ENCODE measurements around the gene ATP8A2.

GRCh38 chr13:25468325-25469168, 96.8 kb downstream of the ATP8A2 start:
- no peak for TF ChIP-seq POLR2A (IDR thresholded peaks at IDR 0.05)
- TF ChIP-seq, protein P1, sequence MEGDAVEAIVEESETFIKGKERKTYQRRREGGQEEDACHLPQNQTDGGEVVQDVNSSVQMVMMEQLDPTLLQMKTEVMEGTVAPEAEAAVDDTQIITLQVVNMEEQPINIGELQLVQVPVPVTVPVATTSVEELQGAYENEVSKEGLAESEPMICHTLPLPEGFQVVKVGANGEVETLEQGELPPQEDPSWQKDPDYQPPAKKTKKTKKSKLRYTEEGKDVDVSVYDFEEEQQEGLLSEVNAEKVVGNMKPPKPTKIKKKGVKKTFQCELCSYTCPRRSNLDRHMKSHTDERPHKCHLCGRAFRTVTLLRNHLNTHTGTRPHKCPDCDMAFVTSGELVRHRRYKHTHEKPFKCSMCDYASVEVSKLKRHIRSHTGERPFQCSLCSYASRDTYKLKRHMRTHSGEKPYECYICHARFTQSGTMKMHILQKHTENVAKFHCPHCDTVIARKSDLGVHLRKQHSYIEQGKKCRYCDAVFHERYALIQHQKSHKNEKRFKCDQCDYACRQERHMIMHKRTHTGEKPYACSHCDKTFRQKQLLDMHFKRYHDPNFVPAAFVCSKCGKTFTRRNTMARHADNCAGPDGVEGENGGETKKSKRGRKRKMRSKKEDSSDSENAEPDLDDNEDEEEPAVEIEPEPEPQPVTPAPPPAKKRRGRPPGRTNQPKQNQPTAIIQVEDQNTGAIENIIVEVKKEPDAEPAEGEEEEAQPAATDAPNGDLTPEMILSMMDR (IDR thresholded peaks at IDR 0.05): no peak

All from testis (tissue), 2 donors.